RWPE1 (cell line): Measurements from ENCODE around the gene CDIP1.
"Not testable (repeated sequence)": the region's sequence is repeated elsewhere in the genome, so short reads cannot be mapped to it uniquely, and the experiment has no call there.

Experiments
- CTCF ChIA-PET: fragments of 350-600 bp; sonication (Branson Sonifier 250); formaldehyde crosslinking; extraction: SDS; loops from one replicate; lab custom pipeline; 2021; lab: Yijun Ruan, JAX
- POLR2A ChIA-PET: fragments of 400-600 bp; formaldehyde crosslinking; extraction: SDS; loops from one replicate; lab custom pipeline; 2020; ENCODE audit warnings: antibody characterized with exemption; ENCODE audit not compliant: low non-redundant PET; lab: Yijun Ruan, JAX
- DNase-seq: peaks from one replicate; pipeline ENCODE4 v3.0.0; 2012; ENCODE audit warnings: low spot score
- H3K27ac ChIP-seq: fragments of 450-650 bp; 2 replicates; pipeline ENCODE4 v1.5.1; 2017
- TF ChIP-seq, protein P1 (sequence below): fragments of 450-650 bp; conservative IDR thresholded peaks from 2 replicates; pipeline ENCODE4 v1.5.1; 2017; ENCODE audit warnings: low read depth, mild to moderate bottlenecking

The CDIP1 gene

DNA sequence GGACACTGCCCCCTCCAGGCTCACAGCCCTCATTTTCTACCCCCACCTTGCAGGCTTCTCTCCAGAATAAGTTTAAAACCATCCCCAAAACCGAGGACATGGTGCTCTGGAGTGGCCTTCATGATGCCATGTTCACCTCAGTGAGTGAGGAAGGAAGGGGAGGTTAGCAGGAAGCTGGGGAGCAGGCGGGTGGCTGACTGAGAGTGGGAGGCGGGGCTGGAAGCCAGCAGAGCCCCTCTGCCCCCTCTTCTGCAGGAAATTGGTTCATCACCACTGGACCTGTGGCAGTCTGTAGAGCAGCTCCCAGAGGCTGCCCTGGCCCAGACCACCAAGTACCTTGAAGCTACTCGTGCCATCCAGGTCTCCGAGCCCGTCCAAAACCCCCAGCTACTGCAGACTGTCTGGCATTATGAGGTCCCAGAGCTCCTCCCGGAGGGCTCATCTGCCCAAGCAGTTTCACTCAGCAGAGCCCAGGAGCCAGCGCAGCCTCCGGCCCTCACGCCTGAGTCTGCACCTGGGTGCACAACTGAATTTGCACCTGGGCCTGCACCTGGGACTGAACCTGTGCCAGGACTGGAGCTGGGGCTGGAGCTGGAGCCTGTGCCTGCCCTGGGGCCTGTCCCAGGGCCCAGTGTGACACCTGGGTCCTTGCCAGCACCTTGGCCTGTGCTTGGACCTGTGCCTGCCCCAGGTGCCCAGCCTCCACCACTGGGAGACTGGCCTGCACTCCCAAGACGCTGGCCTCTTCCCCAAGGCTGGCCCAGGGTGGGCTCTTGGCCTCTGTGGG is 36.5 kb upstream of the CDIP1 start:
- POLR2A ChIA-PET = no interaction called here
- TF ChIP-seq, protein P1, sequence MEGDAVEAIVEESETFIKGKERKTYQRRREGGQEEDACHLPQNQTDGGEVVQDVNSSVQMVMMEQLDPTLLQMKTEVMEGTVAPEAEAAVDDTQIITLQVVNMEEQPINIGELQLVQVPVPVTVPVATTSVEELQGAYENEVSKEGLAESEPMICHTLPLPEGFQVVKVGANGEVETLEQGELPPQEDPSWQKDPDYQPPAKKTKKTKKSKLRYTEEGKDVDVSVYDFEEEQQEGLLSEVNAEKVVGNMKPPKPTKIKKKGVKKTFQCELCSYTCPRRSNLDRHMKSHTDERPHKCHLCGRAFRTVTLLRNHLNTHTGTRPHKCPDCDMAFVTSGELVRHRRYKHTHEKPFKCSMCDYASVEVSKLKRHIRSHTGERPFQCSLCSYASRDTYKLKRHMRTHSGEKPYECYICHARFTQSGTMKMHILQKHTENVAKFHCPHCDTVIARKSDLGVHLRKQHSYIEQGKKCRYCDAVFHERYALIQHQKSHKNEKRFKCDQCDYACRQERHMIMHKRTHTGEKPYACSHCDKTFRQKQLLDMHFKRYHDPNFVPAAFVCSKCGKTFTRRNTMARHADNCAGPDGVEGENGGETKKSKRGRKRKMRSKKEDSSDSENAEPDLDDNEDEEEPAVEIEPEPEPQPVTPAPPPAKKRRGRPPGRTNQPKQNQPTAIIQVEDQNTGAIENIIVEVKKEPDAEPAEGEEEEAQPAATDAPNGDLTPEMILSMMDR = no peak
- H3K27ac ChIP-seq = no peak overlapping the region
- no peak for DNase-seq
- CTCF ChIA-PET = interaction anchor here (0.6 to 0.7 kb wide), 2 partner anchors 11 to 24 kb away, joined by 3 to 8 read pairs; no protein-coding TSS in a partner anchor

DNA sequence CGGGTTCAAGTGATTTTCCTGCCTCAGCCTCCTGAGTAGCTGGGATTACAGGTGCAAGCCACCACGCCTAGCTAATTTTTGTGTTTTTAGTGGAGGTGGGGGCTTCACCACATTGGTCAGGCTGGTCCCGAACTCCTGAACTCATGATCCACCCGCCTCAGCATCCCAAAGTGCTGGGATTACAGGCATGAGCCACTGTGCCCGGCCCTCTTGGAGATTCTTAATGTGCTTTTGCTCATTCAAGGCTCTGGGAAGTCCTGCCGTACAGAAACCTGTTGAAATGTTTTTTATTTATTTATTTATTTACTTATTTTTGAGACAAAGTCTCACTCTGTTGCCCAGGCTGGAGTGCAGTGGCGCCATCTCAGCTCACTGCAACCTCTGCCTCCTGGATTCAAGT is 35.4 kb upstream of the CDIP1 start:
- DNase-seq, POLR2A ChIA-PET, H3K27ac ChIP-seq: not testable (repeated sequence)
- CTCF ChIA-PET = interaction anchor here (0.7 kb wide), 1 partner anchor 12 kb away, joined by 3 read pairs; no protein-coding TSS in a partner anchor

DNA sequence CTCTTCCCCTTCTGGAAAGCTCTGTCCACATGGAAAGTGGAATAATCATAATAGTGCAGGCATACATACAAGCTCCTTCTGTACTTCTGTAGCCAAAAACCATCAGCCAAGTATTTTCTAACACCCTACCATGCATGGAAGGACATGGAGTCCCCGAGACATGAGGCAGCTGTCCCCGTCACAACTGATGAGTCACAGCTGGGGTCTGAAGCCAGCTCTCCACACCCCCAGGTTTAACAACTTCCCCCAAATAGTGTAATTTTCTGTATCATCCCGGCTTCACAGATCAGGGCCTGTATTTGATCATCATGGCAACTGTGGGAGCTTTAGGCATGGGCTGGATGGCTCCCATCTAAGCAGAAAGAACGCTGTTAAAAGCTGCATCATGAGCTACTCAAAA is 34.1 kb upstream of the CDIP1 start:
- no peak for DNase-seq
- H3K27ac ChIP-seq = no peak overlapping the region
- ChIA-PET CTCF (interaction anchor here (0.6 to 1.1 kb wide), 3 partner anchors 13 to 23 kb away, joined by 3 to 5 read pairs (median 3); no protein-coding TSS in a partner anchor), POLR2A (no interaction called here)
- TF ChIP-seq, protein P1 = no peak

DNA sequence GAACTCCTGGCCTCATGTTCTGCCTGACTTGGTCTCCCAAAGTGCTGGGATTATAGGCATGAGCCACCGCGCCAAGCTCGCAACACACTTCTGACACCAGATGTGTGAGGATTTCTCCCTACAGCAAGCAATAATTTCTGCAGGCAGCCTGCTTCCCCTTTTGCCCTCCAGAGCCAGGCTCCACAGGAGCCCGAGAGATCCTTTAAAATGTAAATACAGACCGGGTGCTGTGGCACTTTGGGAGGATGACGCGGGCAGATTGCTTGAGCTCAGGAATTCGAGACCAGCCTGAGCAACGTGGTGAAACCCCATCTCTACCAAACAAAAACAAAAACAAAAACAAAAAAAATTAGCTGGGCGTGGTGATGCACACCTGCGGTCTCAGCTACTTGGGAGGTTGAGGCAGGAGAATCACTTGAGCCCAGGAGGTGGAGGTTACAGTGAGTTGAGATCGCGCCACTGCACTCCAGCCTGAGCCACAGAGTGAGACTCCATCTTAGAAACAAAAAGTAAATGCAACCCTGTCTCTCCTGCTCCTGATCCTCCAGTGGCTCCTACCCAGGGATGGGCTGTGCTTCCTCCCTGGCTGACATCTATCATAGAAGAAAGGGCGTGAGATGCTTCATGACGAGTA is 32.2 kb upstream of the CDIP1 start:
- TF ChIP-seq, protein P1 = no peak
- CTCF ChIA-PET = interaction anchor here (1.1 kb wide), 1 partner anchor 22 kb away, joined by 4 read pairs; no protein-coding TSS in a partner anchor
- POLR2A ChIA-PET = no interaction called here
- H3K27ac ChIP-seq = no peak overlapping the region
- no peak for DNase-seq

DNA sequence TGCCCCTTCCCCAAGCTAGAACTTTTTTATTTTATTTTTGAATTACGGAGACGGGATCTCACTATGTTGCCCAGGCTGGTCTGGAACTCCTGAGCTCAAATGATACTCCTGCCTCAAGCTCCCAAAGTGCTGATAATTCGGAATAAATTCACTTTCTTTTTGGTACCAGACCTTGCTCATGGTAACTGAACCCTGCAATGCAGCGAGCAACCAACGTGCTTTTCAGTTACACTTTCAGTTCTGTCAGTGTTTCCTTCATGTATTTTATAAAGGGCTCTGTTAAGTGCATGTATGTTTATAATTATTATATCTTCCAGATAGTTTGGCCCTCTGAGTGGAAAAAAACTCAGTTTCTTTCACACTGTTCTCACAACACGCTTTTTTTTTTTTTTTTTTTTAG is 31.5 kb upstream of the CDIP1 start:
- CTCF ChIA-PET = interaction anchor here (1.1 kb wide), 1 partner anchor 21 kb away, joined by 4 read pairs; no protein-coding TSS in a partner anchor

DNA sequence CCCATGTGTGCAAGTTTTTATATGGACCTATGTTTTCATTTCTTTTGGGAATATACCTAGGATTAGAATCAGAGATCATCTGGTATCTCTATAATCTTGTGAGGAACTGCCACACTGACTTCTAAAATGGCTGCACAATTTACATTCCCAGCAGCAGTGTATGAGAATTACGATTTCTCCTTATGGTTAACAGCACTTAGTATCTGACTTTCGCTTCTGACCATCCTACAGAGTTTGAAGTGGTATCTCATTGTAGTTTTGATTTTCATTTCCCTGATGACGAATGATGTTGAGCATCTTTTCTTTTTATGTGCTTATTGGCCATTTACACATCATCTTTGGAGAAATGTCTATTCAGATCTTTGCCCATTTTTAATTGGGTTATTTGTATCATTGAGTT is 27.6 kb upstream of the CDIP1 start:
- TF ChIP-seq, protein P1 = no peak
- CTCF ChIA-PET = interaction anchor here (0.6 kb wide), 1 partner anchor 60 kb away, joined by 4 read pairs; no protein-coding TSS in a partner anchor
- H3K27ac ChIP-seq = no peak overlapping the region
- POLR2A ChIA-PET = no interaction called here
- no peak for DNase-seq

More for the DNA sequence above, 31.5 kb upstream of the CDIP1 start:
- TF ChIP-seq, protein P1 = no peak
- POLR2A ChIA-PET = no interaction called here
- H3K27ac ChIP-seq = no peak overlapping the region
- no peak for DNase-seq
